Mammary epithelial cell (primary cell): ENCODE measurements around the gene KANSL2.

Experiments
- EZH2 ChIP-seq: IDR thresholded peaks from 2 replicates; pipeline ENCODE4 v1.6.1; 2012; ENCODE audit warnings: low read length, inconsistent platforms, borderline replicate concordance
- TF ChIP-seq, protein P1 (sequence below), 2 donors: IDR thresholded peaks in 1 of 2; conservative IDR thresholded peaks in 1 of 2; 2 replicates each; pipeline ENCODE4 v1.5.1; 2011 to 2012; ENCODE audit warnings: inconsistent platforms in 2 of 2, low read length in 2 of 2, mild to moderate bottlenecking in 2 of 2, control low read depth in 1 of 2, low read depth in 1 of 2; ENCODE audit not compliant: insufficient read depth in 1 of 2; ENCODE audit errors: extremely low read depth in 1 of 2

DNA sequence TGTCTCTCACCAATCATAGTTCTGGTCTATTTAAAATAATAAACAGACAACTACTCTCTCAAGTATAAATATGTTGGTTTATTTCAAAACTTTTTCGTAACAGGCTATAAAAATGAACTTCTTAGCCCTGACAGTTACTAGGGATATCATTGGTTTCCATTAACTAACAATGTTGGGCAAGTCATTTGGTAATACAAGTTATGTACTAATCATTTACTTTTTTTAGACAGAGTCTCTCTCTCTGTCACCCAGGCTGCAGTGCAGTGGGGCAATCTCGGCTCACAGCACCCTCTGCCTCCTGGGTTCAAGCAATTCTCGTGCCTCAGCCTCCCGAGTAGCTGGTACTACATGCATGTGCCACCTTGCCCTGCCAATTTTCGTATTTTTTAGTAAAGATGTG, 14.6 kb upstream of the KANSL2 start:
- TF ChIP-seq, protein P1, sequence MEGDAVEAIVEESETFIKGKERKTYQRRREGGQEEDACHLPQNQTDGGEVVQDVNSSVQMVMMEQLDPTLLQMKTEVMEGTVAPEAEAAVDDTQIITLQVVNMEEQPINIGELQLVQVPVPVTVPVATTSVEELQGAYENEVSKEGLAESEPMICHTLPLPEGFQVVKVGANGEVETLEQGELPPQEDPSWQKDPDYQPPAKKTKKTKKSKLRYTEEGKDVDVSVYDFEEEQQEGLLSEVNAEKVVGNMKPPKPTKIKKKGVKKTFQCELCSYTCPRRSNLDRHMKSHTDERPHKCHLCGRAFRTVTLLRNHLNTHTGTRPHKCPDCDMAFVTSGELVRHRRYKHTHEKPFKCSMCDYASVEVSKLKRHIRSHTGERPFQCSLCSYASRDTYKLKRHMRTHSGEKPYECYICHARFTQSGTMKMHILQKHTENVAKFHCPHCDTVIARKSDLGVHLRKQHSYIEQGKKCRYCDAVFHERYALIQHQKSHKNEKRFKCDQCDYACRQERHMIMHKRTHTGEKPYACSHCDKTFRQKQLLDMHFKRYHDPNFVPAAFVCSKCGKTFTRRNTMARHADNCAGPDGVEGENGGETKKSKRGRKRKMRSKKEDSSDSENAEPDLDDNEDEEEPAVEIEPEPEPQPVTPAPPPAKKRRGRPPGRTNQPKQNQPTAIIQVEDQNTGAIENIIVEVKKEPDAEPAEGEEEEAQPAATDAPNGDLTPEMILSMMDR (conservative IDR thresholded peaks at IDR 0.05 in 1 of 2, IDR thresholded peaks at IDR 0.05 in 1 of 2; ENCODE audit: extremely low read depth in 1 of 2, insufficient read depth in 1 of 2, low read depth in 1 of 2, low read length in 2 of 2): no peak
- no peak for TF ChIP-seq EZH2
